Liver (tissue), 9 donors: ENCODE measurements around the gene GREB1. TPM values are rescaled to one million over a fixed set of nuclear protein-coding genes. Genes with fewer than 3 reads are reported as not detected.

Experiments
- DNase-seq: peaks from one replicate; pipeline ENCODE4 v3.0.0-alpha.2; 2017; ENCODE audit warnings: low spot score
- H3K27ac ChIP-seq, 2 donors: one replicate each; pipeline ENCODE4 v1.7.0; 2013; ENCODE audit warnings: inconsistent platforms in 2 of 2, low read length in 2 of 2, control low read depth in 1 of 2, low read depth in 1 of 2, mild to moderate bottlenecking in 1 of 2
- H3K27me3 ChIP-seq, 4 donors: one replicate each; pipeline versions ENCODE4 v1.6.1 to v1.7.0; 2013; ENCODE audit warnings: low read length in 3 of 4, inconsistent platforms in 1 of 4, mild to moderate bottlenecking in 1 of 4, moderate library complexity in 1 of 4; ENCODE audit not compliant: control insufficient read depth in 4 of 4, insufficient read depth in 4 of 4
- H3K36me3 ChIP-seq, 4 donors: one replicate each; pipeline versions ENCODE4 v1.6.1 to v1.7.0; 2013; ENCODE audit warnings: low read length in 3 of 4, mild to moderate bottlenecking in 3 of 4, low read depth in 1 of 4, moderate library complexity in 1 of 4; ENCODE audit not compliant: control insufficient read depth in 4 of 4, insufficient read depth in 3 of 4
- H3K4me1 ChIP-seq, 4 donors: one replicate each; pipeline versions ENCODE4 v1.6.1 to v1.7.0; 2013; ENCODE audit warnings: low read length in 3 of 4, mild to moderate bottlenecking in 3 of 4, moderate library complexity in 1 of 4; ENCODE audit not compliant: control insufficient read depth in 4 of 4, insufficient read depth in 4 of 4
- H3K4me3 ChIP-seq, 3 donors: one replicate each; pipeline versions ENCODE4 v1.6.1 to v1.7.0; 2013; ENCODE audit warnings: low read length in 3 of 3, control low read depth in 1 of 3, low read depth in 1 of 3, mild to moderate bottlenecking in 1 of 3
- H3K9ac ChIP-seq, 2 donors: one replicate each; pipeline ENCODE4 v1.7.0; 2013; ENCODE audit warnings: low read length in 2 of 2, mild to moderate bottlenecking in 2 of 2, moderate library complexity in 2 of 2, control low read depth in 1 of 2, low read depth in 1 of 2
- H3K9me3 ChIP-seq, 4 donors: one replicate each; pipeline versions ENCODE4 v1.6.1 to v1.7.0; 2013; ENCODE audit warnings: low read length in 3 of 4; ENCODE audit not compliant: control insufficient read depth in 4 of 4
- CTCF ChIP-seq: fragments of 150-350 bp; IDR thresholded peaks from 2 replicates; pipeline ENCODE4 v1.5.1; 2017; ENCODE audit warnings: improper control_type of control experiment, low read depth, low read length; ENCODE audit not compliant: missing input control
- EGR1 ChIP-seq, 2 donors: IDR thresholded peaks; 2 replicates each; pipeline ENCODE4 v1.6.1; 2016 to 2018; ENCODE audit warnings: antibody characterized with exemption in 2 of 2, low read depth in 2 of 2
- FOXA1 ChIP-seq: IDR thresholded peaks from 2 replicates; pipeline ENCODE4 v1.6.1; 2016; ENCODE audit warnings: antibody characterized with exemption
- GABPA ChIP-seq, 2 donors: IDR thresholded peaks in 1 of 2; conservative IDR thresholded peaks in 1 of 2; 2 replicates each; pipeline ENCODE4 v1.6.1; 2016; ENCODE audit warnings: antibody characterized with exemption in 2 of 2, mild to moderate bottlenecking in 1 of 2, moderate library complexity in 1 of 2
- HNF4A ChIP-seq, 2 donors: conservative IDR thresholded peaks; 2 replicates each; pipeline ENCODE4 v1.6.1; 2016; ENCODE audit warnings: antibody characterized with exemption in 2 of 2, mild to moderate bottlenecking in 2 of 2
- HNF4G ChIP-seq: IDR thresholded peaks from 2 replicates; pipeline ENCODE4 v1.6.1; 2016; ENCODE audit warnings: antibody characterized with exemption
- JUND ChIP-seq, 2 donors: IDR thresholded peaks; 2 replicates each; pipeline ENCODE4 v1.6.1; 2016; ENCODE audit warnings: antibody characterized with exemption in 2 of 2
- MAX ChIP-seq: IDR thresholded peaks from 2 replicates; pipeline ENCODE4 v1.6.1; 2016; ENCODE audit warnings: antibody characterized with exemption
- RAD21 ChIP-seq, 2 donors: IDR thresholded peaks; 2 replicates each; pipeline ENCODE4 v1.6.1; 2016; ENCODE audit warnings: antibody characterized with exemption in 2 of 2, mild to moderate bottlenecking in 2 of 2
- REST ChIP-seq: IDR thresholded peaks from 2 replicates; pipeline ENCODE4 v1.6.1; 2016; ENCODE audit warnings: antibody characterized with exemption, mild to moderate bottlenecking
- RXRA ChIP-seq, 2 donors: IDR thresholded peaks; 2 replicates each; pipeline ENCODE4 v1.6.1; 2017 to 2018; ENCODE audit warnings: antibody characterized with exemption in 2 of 2, mild to moderate bottlenecking in 1 of 2
- TAF1 ChIP-seq: conservative IDR thresholded peaks from 2 replicates; pipeline ENCODE4 v1.6.1; 2016; ENCODE audit warnings: antibody characterized with exemption, mild to moderate bottlenecking
- YY1 ChIP-seq: IDR thresholded peaks from 2 replicates; pipeline ENCODE4 v1.6.1; 2016; ENCODE audit warnings: antibody characterized with exemption, mild to moderate bottlenecking
- ZBTB33 ChIP-seq: IDR thresholded peaks from 2 replicates; pipeline ENCODE4 v1.6.1; 2016; ENCODE audit warnings: antibody characterized with exemption
- WGBS: extraction: QIAGEN DNeasy Blood & Tissue Kit; methylation state at CpG from one replicate; pipeline ENCODE4 v1.1.7; 2013; 5-methylcytosine and 5-hydroxymethylcytosine counted together
- polyA plus RNA-seq, 2 donors: library from polyadenylated mRNA; stranded (reverse) in 1 of 2; unstranded in 1 of 2; fragments of 200-250 nt in 1 of 2; fragments of >200 nt in 1 of 2; fragmentation: Nextera tagmentation in 1 of 2; extraction: Ambion mirVana in 1 of 2; gene quantifications; one replicate each; pipeline versions ENCODE4 v1.2.1 to v1.2.3, GENCODE V29; 2013 to 2015
- total RNA-seq, 2 donors: library from RNA; depleted of rRNA; stranded (reverse); fragments of >200 nt; gene quantifications; one replicate each; pipeline ENCODE4 v1.2.3, GENCODE V29; 2014
- donor health status: healthy.
- donor health status: healthy.
- donor health status: healthy.
- donor health status: healthy.
- donor health status: healthy.

The GREB1 gene
- total and polyA plus RNA-seq, 4 donors, result 1.0 to 6.3 (median 3.6) TPM

- Histone ChIP-seq H3K9ac (no peak overlapping the region), H3K4me3 (no peak overlapping the region), H3K4me1 (no peaks in the 10 kb centered on the region), H3K36me3 (peaks cover 0 to 3% (median 0%) of the 10 kb centered on the region in 4 donors), H3K27ac (no peak overlapping the region), H3K27me3 (no peaks in the 10 kb centered on the region), H3K9me3 (no peaks in the 10 kb centered on the region)
- no peak for DNase-seq
- TF ChIP-seq TAF1, result no peak
- TF ChIP-seq MAX, result no peak
- no peak for TF ChIP-seq HNF4A (conservative IDR thresholded peaks at IDR 0.05)
- TF ChIP-seq RAD21 (IDR thresholded peaks at IDR 0.05), result no peak
- TF ChIP-seq GABPA (IDR thresholded peaks at IDR 0.05 in 1 of 2, conservative IDR thresholded peaks at IDR 0.05 in 1 of 2), result no peak
- TF ChIP-seq JUND (IDR thresholded peaks at IDR 0.05), result no peak
- no peak for TF ChIP-seq FOXA1
- TF ChIP-seq HNF4G, result no peak
- no peak for TF ChIP-seq ZBTB33
- TF ChIP-seq CTCF, result no peak
- no peak for TF ChIP-seq RXRA (IDR thresholded peaks at IDR 0.05)
- TF ChIP-seq EGR1 (IDR thresholded peaks at IDR 0.05; ENCODE audit: low read depth in 2 of 2), result no peak
- TF ChIP-seq YY1, result no peak
- WGBS, result 98% methylated on average over 3 of the region's 3 CpGs
Measured at GRCh38 chr2:11646530-11646929, 112.7 kb downstream of the GREB1 start.

- 75% methylated on average over 7 of the region's 7 CpGs for WGBS
- H3K27me3 ChIP-seq, result no peaks in the 10 kb centered on the region
- no peak for DNase-seq
Measured at GRCh38 chr2:11647834-11648600, 114.2 kb downstream of the GREB1 start.

More at GRCh38 chr2:11647834-11648600, 114.2 kb downstream of the GREB1 start:
- H3K4me3 ChIP-seq, result no peak overlapping the region
- no peak overlapping the region for H3K9ac ChIP-seq
- H3K4me1 ChIP-seq, result no peaks in the 10 kb centered on the region
- H3K9me3 ChIP-seq, result no peaks in the 10 kb centered on the region
- H3K36me3 ChIP-seq, result peaks cover 0 to 2% (median 0%) of the 10 kb centered on the region in 4 donors
- no peak for TF ChIP-seq FOXA1
- TF ChIP-seq ZBTB33, result no peak
- TF ChIP-seq EGR1 (IDR thresholded peaks at IDR 0.05; ENCODE audit: low read depth in 2 of 2), result no peak
- TF ChIP-seq CTCF, result peak; percentile 11
- TF ChIP-seq MAX, result no peak
- no peak for TF ChIP-seq HNF4G
- no peak for TF ChIP-seq RXRA (IDR thresholded peaks at IDR 0.05)
- no peak for TF ChIP-seq REST
- peak in 1 of 2 donors; percentile 34 for TF ChIP-seq RAD21 (IDR thresholded peaks at IDR 0.05)
- no peak for TF ChIP-seq HNF4A (conservative IDR thresholded peaks at IDR 0.05)
- H3K27ac ChIP-seq, result no peak overlapping the region
